Neural progenitor cell (in vitro differentiated cells): ENCODE measurements around the gene EMC8. TPM values are rescaled to one million over a fixed set of nuclear protein-coding genes. Genes with fewer than 3 reads are reported as not detected.

Experiments
- DNase-seq: peaks from one replicate; pipeline ENCODE4 v3.0.0-alpha.2; 2016; ENCODE audit warnings: low spot score
- H2AFZ ChIP-seq: fragments of 200-600 bp; sonication (generic); replicated peaks from 2 replicates; pipeline ENCODE4 v1.6.1; 2016; ENCODE audit warnings: antibody characterized with exemption
- H3F3A ChIP-seq: fragments of 200-600 bp; sonication (generic); 2 replicates; pipeline ENCODE4 v1.6.1; 2016; ENCODE audit warnings: antibody characterized with exemption, low read depth
- H3K27ac ChIP-seq: fragments of 200-600 bp; sonication (generic); 2 replicates; pipeline ENCODE4 v1.5.1; 2016; ENCODE audit warnings: mild to moderate bottlenecking
- H3K27me3 ChIP-seq: fragments of 200-600 bp; sonication (generic); 2 replicates; pipeline ENCODE4 v1.6.1; 2016; ENCODE audit warnings: mild to moderate bottlenecking, moderate library complexity
- H3K36me3 ChIP-seq: fragments of 200-600 bp; sonication (generic); 2 replicates; pipeline ENCODE4 v1.5.1; 2016
- H3K4me1 ChIP-seq: fragments of 200-600 bp; sonication (generic); 2 replicates; pipeline ENCODE4 v1.6.1; 2016; ENCODE audit warnings: mixed run types
- H3K4me2 ChIP-seq: fragments of 200-600 bp; sonication (generic); 2 replicates; pipeline ENCODE4 v1.6.1; 2016
- H3K4me3 ChIP-seq: fragments of 200-600 bp; sonication (generic); 2 replicates; pipeline ENCODE4 v1.5.1; 2016
- H3K79me2 ChIP-seq: fragments of 200-600 bp; sonication (generic); 2 replicates; pipeline ENCODE4 v1.6.1; 2016; ENCODE audit warnings: low read depth
- H3K9ac ChIP-seq: fragments of 200-600 bp; sonication (generic); 2 replicates; pipeline ENCODE4 v1.6.1; 2016
- H3K9me3 ChIP-seq: fragments of 200-600 bp; sonication (generic); 2 replicates; pipeline ENCODE4 v1.5.1; 2016; ENCODE audit warnings: low read depth
- H4K20me1 ChIP-seq: fragments of 200-600 bp; sonication (generic); 2 replicates; pipeline ENCODE4 v1.6.1; 2016; ENCODE audit warnings: low read depth
- H3K27ac Mint-ChIP-seq: 3 replicates; pipeline ENCODE4 v1.8.0; 2021; ENCODE audit warnings: mixed read lengths
- H3K27me3 Mint-ChIP-seq: 2 replicates; pipeline ENCODE4 v1.8.0; 2022; ENCODE audit warnings: low read depth, mild to moderate bottlenecking, inconsistent platforms, moderate library complexity, mixed read lengths; ENCODE audit not compliant: insufficient read depth
- H3K36me3 Mint-ChIP-seq: 3 replicates; pipeline ENCODE4 v1.8.0; 2021; ENCODE audit warnings: mixed read lengths
- H3K4me1 Mint-ChIP-seq: 3 replicates; pipeline ENCODE4 v1.8.0; 2021; ENCODE audit warnings: mixed read lengths
- H3K4me3 Mint-ChIP-seq: 3 replicates; pipeline ENCODE4 v1.8.0; 2021; ENCODE audit warnings: mild to moderate bottlenecking, moderate library complexity, mixed read lengths
- H3K9me3 Mint-ChIP-seq: 3 replicates; pipeline ENCODE4 v1.8.0; 2020; ENCODE audit warnings: mixed read lengths
- CTCF ChIP-seq: fragments of 200-600 bp; sonication (generic); IDR thresholded peaks from 2 replicates; pipeline ENCODE4 v1.5.1; 2017; ENCODE audit warnings: antibody characterized with exemption, mild to moderate bottlenecking
- EZH2 ChIP-seq: fragments of 200-600 bp; sonication (generic); IDR thresholded peaks from 2 replicates; pipeline ENCODE4 v1.6.1; 2017; ENCODE audit warnings: antibody characterized with exemption, mild to moderate bottlenecking, moderate library complexity
- EZH2phosphoT487 ChIP-seq: fragments of 200-600 bp; sonication (generic); IDR thresholded peaks from 2 replicates; pipeline ENCODE4 v1.6.1; 2017; ENCODE audit warnings: antibody characterized with exemption
- total RNA-seq: library from RNA; depleted of rRNA; stranded (reverse); fragments of >200 nt; gene quantifications from 2 replicates; pipeline ENCODE4 v1.2.3, GENCODE V29; 2015; ENCODE audit warnings: low replicate concordance

EMC8 gene
- total RNA-seq, 1 donor from 2014 or later: 25.1 TPM

- DNase-seq: no peak
- Mint-ChIP-seq H3K9me3 (peaks cover 10% of the 10 kb centered on the region), H3K4me3 (no peak overlapping the region), H3K27me3 (peaks cover 30% of the 10 kb centered on the region), H3K36me3 (no peaks in the 10 kb centered on the region), H3K4me1 (no peaks in the 10 kb centered on the region), H3K27ac (no peak overlapping the region)
- TF ChIP-seq CTCF (no peak), EZH2phosphoT487 (no peak), EZH2 (no peak)
- no peaks in the 10 kb centered on the region for H4K20me1 ChIP-seq
- H3K9me3 ChIP-seq: no peaks in the 10 kb centered on the region
- H3K9ac ChIP-seq: no peak overlapping the region
- H2AFZ ChIP-seq: no peak overlapping the region
- no peak overlapping the region for H3K4me2 ChIP-seq
- no peaks in the 10 kb centered on the region for H3F3A ChIP-seq
- H3K36me3 ChIP-seq: no peaks in the 10 kb centered on the region
- H3K4me3 ChIP-seq: no peak overlapping the region
- H3K27ac ChIP-seq: no peak overlapping the region
- no peaks in the 10 kb centered on the region for H3K27me3 ChIP-seq
- no peaks in the 10 kb centered on the region for H3K4me1 ChIP-seq
- no peaks in the 10 kb centered on the region for H3K79me2 ChIP-seq
Observed at GRCh38 chr16:85835227-85835751, 35.9 kb upstream of the EMC8 start.

GRCh38 chr16:85834741-85835140, 35.4 kb upstream of the EMC8 start:
- H3K79me2 ChIP-seq: no peaks in the 10 kb centered on the region
- Mint-ChIP-seq H3K4me3 (no peak overlapping the region), H3K4me1 (no peaks in the 10 kb centered on the region), H3K27ac (no peak overlapping the region), H3K9me3 (peaks cover 10% of the 10 kb centered on the region), H3K27me3 (peaks cover 30% of the 10 kb centered on the region), H3K36me3 (no peaks in the 10 kb centered on the region)
- no peak for TF ChIP-seq EZH2phosphoT487
- no peak for TF ChIP-seq CTCF
- TF ChIP-seq EZH2: no peak
- no peaks in the 10 kb centered on the region for H3K9me3 ChIP-seq
- no peaks in the 10 kb centered on the region for H3K36me3 ChIP-seq
- no peak overlapping the region for H3K9ac ChIP-seq
- no peak overlapping the region for H3K4me3 ChIP-seq
- no peak for DNase-seq
- no peaks in the 10 kb centered on the region for H3F3A ChIP-seq
- no peaks in the 10 kb centered on the region for H4K20me1 ChIP-seq
- no peaks in the 10 kb centered on the region for H3K4me1 ChIP-seq
- H3K27me3 ChIP-seq: no peaks in the 10 kb centered on the region
- H3K27ac ChIP-seq: no peak overlapping the region
- no peak overlapping the region for H3K4me2 ChIP-seq
- H2AFZ ChIP-seq: no peak overlapping the region

- peaks cover 15% of the 10 kb centered on the region for H3K9me3 Mint-ChIP-seq
- H3K4me3 Mint-ChIP-seq: no peak overlapping the region
- no peaks in the 10 kb centered on the region for H4K20me1 ChIP-seq
- H3K36me3 ChIP-seq: no peaks in the 10 kb centered on the region
- no peak overlapping the region for H3K9ac ChIP-seq
- H2AFZ ChIP-seq: no peak overlapping the region
- no peaks in the 10 kb centered on the region for H3F3A ChIP-seq
- no peaks in the 10 kb centered on the region for H3K27me3 ChIP-seq
- H3K4me2 ChIP-seq: no peak overlapping the region
- no peaks in the 10 kb centered on the region for H3K79me2 ChIP-seq
- no peak for DNase-seq
- H3K27me3 Mint-ChIP-seq: peaks cover 28% of the 10 kb centered on the region
- H3K4me1 Mint-ChIP-seq: no peaks in the 10 kb centered on the region
- TF ChIP-seq EZH2phosphoT487 (no peak), CTCF (no peak), EZH2 (no peak)
- H3K9me3 ChIP-seq: no peaks in the 10 kb centered on the region
- no peak overlapping the region for H3K27ac Mint-ChIP-seq
- H3K4me1 ChIP-seq: no peaks in the 10 kb centered on the region
- H3K4me3 ChIP-seq: no peak overlapping the region
- H3K36me3 Mint-ChIP-seq: no peaks in the 10 kb centered on the region
- no peak overlapping the region for H3K27ac ChIP-seq
Observed at GRCh38 chr16:85833219-85833920, 34.0 kb upstream of the EMC8 start.
